HepG2 (cell line): ENCODE results near the gene TMEM176A. TPM values are rescaled to one million over a fixed set of nuclear protein-coding genes. Genes with fewer than 3 reads are reported as not detected.

ENCODE experiments used
- HDAC6 ChIP-seq: fragments of 200-600 bp; sonication (generic); IDR thresholded peaks from 2 replicates; pipeline ENCODE4 v1.7.0; 2017; ENCODE audit warnings: mild to moderate bottlenecking, antibody characterized with exemption, low read length, low read depth
- IRF2 ChIP-seq: IDR thresholded peaks from 2 replicates; pipeline ENCODE4 v1.6.1; 2018; ENCODE audit warnings: missing genetic modification reagents, missing compliant biosample characterization
- KDM1A ChIP-seq: IDR thresholded peaks from 2 replicates; pipeline ENCODE4 v1.6.1; 2016; ENCODE audit warnings: missing compliant biosample characterization
- KMT2B ChIP-seq: IDR thresholded peaks from 2 replicates; pipeline ENCODE4 v1.6.1; 2016; ENCODE audit warnings: missing genetic modification reagents, missing compliant biosample characterization
- MAF1 ChIP-seq: sonication (generic); formaldehyde crosslinking; IDR thresholded peaks from 2 replicates; pipeline ENCODE4 v1.5.0; 2020; ENCODE audit warnings: missing genetic modification reagents, borderline replicate concordance
- NR3C1 ChIP-seq: sonication (generic); formaldehyde crosslinking; IDR thresholded peaks from 2 replicates; pipeline ENCODE4 v1.4.0; 2020; ENCODE audit warnings: missing genetic modification reagents
- SCMH1 ChIP-seq: sonication (generic); formaldehyde crosslinking; IDR thresholded peaks from 2 replicates; pipeline ENCODE4 v1.9.0; 2021; ENCODE audit warnings: missing genetic modification reagents, mild to moderate bottlenecking, borderline replicate concordance
- SMAD9 ChIP-seq: sonication (generic); formaldehyde crosslinking; IDR thresholded peaks from 2 replicates; pipeline ENCODE4 v1.5.1; 2020; ENCODE audit warnings: mild to moderate bottlenecking, missing genetic modification reagents
- THYN1 ChIP-seq: sonication (generic); formaldehyde crosslinking; IDR thresholded peaks from 2 replicates; pipeline ENCODE4 v1.8.1; 2023; ENCODE audit warnings: low read depth, mild to moderate bottlenecking, moderate library complexity, missing genetic modification reagents, borderline replicate concordance
- U2AF1 ChIP-seq: fragments of 200-400 bp; formaldehyde crosslinking; optimal IDR thresholded peaks from 2 replicates; pipeline ENCODE3; 2017; ENCODE audit warnings: mild to moderate bottlenecking, low read depth, low read length
- ZBTB3 ChIP-seq: sonication (generic); formaldehyde crosslinking; IDR thresholded peaks from 2 replicates; pipeline ENCODE4 v1.4.0; 2020; ENCODE audit warnings: low read depth, mild to moderate bottlenecking, moderate library complexity, missing genetic modification reagents, borderline replicate concordance
- ZNF550 ChIP-seq: sonication (generic); formaldehyde crosslinking; IDR thresholded peaks from 2 replicates; pipeline ENCODE4 v1.4.0; 2020; ENCODE audit warnings: mild to moderate bottlenecking, missing genetic modification reagents, borderline replicate concordance
- ZNF780A ChIP-seq: sonication (generic); formaldehyde crosslinking; IDR thresholded peaks from 2 replicates; pipeline ENCODE4 v1.8.0; 2022; ENCODE audit warnings: mild to moderate bottlenecking, missing genetic modification reagents, moderate library complexity
- ZSCAN21 ChIP-seq: sonication (generic); formaldehyde crosslinking; IDR thresholded peaks from 2 replicates; pipeline ENCODE4 v1.8.0; 2022; ENCODE audit warnings: mild to moderate bottlenecking, missing genetic modification reagents, moderate library complexity, borderline replicate concordance
- polyA plus RNA-seq, 8 experiments: library from polyadenylated mRNA; depleted of rRNA in 3 of 8; stranded (reverse) in 7 of 8; unstranded in 1 of 8; fragments of >200 nt; fragmentation: Illumina TruSeq in 4 of 8; extraction: Trizol in 4 of 8; gene quantifications; 2 replicates each; pipeline versions ENCODE4 v1.2.1 to v1.2.3, GENCODE V29; 2011 to 2016; ENCODE audit warnings: low read depth in 4 of 8, missing spikeins in 1 of 8, mixed read lengths in 1 of 8; ENCODE audit not compliant: insufficient read depth in 1 of 8
- total RNA-seq, 5 experiments: library from RNA; depleted of rRNA; stranded (reverse); fragments of >200 nt; fragmentation: Illumina TruSeq; extraction: Trizol; gene quantifications; 2 replicates each; pipeline ENCODE4 v1.2.3, GENCODE V29; 2016; ENCODE audit warnings: low read depth in 1 of 5
- TF ChIP-seq, protein P1 (sequence below): sonication (generic); formaldehyde crosslinking; IDR thresholded peaks from 2 replicates; pipeline ENCODE4 v1.9.0; 2022; ENCODE audit warnings: missing genetic modification reagents, mild to moderate bottlenecking, borderline replicate concordance
- TF ChIP-seq, protein P2 (sequence below): sonication (generic); formaldehyde crosslinking; IDR thresholded peaks from 2 replicates; pipeline ENCODE4 v1.4.0; 2020; ENCODE audit warnings: missing genetic modification reagents, borderline replicate concordance
- TF ChIP-seq, protein P3 (sequence below): IDR thresholded peaks from 2 replicates; pipeline ENCODE4 v1.6.1; 2018; ENCODE audit warnings: missing genetic modification reagents, mild to moderate bottlenecking, missing compliant biosample characterization
- TF ChIP-seq, protein P4 (sequence below): sonication (generic); formaldehyde crosslinking; IDR thresholded peaks from 2 replicates; pipeline ENCODE4 v1.8.0; 2022; ENCODE audit warnings: mild to moderate bottlenecking, missing genetic modification reagents; ENCODE audit not compliant: insufficient replicate concordance
- TF ChIP-seq, protein P5 (sequence below): sonication (generic); formaldehyde crosslinking; conservative IDR thresholded peaks from 2 replicates; pipeline ENCODE4 v1.4.0; 2020; ENCODE audit warnings: mild to moderate bottlenecking, missing genetic modification reagents, moderate library complexity
- TF ChIP-seq, protein P6 (sequence below): IDR thresholded peaks from 2 replicates; pipeline ENCODE4 v1.6.1; 2012; ENCODE audit warnings: inconsistent platforms

TMEM176A gene
- total and polyA plus RNA-seq, 2 of the 13 experiments (the other 11 are each of a cell fraction or from before 2014, with no cell fraction given) = not detected

DNA sequence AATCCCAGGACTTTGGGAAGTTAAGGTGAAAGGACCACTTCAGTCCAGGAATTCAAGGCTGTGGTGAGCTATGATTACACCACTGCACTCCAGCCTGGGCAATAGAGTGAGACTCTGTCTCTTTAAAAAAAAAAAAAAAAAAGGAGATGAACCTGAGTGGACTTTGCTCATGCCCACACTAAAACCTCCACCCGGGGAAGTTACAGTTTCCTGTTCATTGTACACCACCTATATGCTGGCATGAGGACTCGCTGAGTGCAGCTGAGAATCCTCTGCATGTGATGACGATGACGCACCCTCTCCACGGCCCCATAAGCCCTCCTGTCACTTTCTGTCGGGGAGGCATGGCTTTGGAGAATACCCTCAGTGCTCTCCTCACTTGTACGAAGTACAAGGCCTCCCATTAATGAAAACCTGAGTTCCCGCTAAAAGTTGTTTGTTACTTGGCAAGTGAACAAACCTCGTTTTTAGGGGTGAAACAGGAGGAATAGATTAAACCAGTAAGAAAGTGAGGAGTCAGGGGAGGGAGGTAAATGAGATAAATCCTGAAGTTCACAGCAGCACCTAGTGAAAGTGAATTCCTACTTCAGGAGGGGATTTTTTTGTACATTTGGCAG is 16.3 kb upstream of the TMEM176A start (continued):
- no peak for TF ChIP-seq MAF1 (CRISPR knock-in tag)
- no peak for TF ChIP-seq KMT2B
- TF ChIP-seq HDAC6 = no peak
- TF ChIP-seq SMAD9 (CRISPR knock-in tag) = no peak
- TF ChIP-seq, protein P1, sequence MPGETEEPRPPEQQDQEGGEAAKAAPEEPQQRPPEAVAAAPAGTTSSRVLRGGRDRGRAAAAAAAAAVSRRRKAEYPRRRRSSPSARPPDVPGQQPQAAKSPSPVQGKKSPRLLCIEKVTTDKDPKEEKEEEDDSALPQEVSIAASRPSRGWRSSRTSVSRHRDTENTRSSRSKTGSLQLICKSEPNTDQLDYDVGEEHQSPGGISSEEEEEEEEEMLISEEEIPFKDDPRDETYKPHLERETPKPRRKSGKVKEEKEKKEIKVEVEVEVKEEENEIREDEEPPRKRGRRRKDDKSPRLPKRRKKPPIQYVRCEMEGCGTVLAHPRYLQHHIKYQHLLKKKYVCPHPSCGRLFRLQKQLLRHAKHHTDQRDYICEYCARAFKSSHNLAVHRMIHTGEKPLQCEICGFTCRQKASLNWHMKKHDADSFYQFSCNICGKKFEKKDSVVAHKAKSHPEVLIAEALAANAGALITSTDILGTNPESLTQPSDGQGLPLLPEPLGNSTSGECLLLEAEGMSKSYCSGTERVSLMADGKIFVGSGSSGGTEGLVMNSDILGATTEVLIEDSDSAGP (CRISPR knock-in tag) = peak; percentile 97
- TF ChIP-seq ZNF550 (CRISPR knock-in tag) = no peak
- TF ChIP-seq ZNF780A (CRISPR knock-in tag) = no peak
- TF ChIP-seq ZBTB3 (CRISPR knock-in tag) = no peak
- TF ChIP-seq, protein P2, sequence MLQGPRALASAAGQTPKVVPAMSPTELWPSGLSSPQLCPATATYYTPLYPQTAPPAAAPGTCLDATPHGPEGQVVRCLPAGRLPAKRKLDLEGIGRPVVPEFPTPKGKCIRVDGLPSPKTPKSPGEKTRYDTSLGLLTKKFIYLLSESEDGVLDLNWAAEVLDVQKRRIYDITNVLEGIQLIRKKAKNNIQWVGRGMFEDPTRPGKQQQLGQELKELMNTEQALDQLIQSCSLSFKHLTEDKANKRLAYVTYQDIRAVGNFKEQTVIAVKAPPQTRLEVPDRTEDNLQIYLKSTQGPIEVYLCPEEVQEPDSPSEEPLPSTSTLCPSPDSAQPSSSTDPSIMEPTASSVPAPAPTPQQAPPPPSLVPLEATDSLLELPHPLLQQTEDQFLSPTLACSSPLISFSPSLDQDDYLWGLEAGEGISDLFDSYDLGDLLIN (CRISPR knock-in tag) = no peak
- TF ChIP-seq KDM1A (CRISPR knock-in tag) = no peak
- TF ChIP-seq, protein P3, sequence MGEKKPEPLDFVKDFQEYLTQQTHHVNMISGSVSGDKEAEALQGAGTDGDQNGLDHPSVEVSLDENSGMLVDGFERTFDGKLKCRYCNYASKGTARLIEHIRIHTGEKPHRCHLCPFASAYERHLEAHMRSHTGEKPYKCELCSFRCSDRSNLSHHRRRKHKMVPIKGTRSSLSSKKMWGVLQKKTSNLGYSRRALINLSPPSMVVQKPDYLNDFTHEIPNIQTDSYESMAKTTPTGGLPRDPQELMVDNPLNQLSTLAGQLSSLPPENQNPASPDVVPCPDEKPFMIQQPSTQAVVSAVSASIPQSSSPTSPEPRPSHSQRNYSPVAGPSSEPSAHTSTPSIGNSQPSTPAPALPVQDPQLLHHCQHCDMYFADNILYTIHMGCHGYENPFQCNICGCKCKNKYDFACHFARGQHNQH (CRISPR knock-in tag) = no peak
- no peak for TF ChIP-seq ZSCAN21
- TF ChIP-seq NR3C1 = no peak
- no peak for TF ChIP-seq U2AF1
- TF ChIP-seq, protein P4, sequence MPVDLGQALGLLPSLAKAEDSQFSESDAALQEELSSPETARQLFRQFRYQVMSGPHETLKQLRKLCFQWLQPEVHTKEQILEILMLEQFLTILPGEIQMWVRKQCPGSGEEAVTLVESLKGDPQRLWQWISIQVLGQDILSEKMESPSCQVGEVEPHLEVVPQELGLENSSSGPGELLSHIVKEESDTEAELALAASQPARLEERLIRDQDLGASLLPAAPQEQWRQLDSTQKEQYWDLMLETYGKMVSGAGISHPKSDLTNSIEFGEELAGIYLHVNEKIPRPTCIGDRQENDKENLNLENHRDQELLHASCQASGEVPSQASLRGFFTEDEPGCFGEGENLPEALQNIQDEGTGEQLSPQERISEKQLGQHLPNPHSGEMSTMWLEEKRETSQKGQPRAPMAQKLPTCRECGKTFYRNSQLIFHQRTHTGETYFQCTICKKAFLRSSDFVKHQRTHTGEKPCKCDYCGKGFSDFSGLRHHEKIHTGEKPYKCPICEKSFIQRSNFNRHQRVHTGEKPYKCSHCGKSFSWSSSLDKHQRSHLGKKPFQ (CRISPR knock-in tag) = no peak
- no peak for TF ChIP-seq SCMH1
- no peak for TF ChIP-seq THYN1 (CRISPR knock-in tag)
- TF ChIP-seq, protein P5, sequence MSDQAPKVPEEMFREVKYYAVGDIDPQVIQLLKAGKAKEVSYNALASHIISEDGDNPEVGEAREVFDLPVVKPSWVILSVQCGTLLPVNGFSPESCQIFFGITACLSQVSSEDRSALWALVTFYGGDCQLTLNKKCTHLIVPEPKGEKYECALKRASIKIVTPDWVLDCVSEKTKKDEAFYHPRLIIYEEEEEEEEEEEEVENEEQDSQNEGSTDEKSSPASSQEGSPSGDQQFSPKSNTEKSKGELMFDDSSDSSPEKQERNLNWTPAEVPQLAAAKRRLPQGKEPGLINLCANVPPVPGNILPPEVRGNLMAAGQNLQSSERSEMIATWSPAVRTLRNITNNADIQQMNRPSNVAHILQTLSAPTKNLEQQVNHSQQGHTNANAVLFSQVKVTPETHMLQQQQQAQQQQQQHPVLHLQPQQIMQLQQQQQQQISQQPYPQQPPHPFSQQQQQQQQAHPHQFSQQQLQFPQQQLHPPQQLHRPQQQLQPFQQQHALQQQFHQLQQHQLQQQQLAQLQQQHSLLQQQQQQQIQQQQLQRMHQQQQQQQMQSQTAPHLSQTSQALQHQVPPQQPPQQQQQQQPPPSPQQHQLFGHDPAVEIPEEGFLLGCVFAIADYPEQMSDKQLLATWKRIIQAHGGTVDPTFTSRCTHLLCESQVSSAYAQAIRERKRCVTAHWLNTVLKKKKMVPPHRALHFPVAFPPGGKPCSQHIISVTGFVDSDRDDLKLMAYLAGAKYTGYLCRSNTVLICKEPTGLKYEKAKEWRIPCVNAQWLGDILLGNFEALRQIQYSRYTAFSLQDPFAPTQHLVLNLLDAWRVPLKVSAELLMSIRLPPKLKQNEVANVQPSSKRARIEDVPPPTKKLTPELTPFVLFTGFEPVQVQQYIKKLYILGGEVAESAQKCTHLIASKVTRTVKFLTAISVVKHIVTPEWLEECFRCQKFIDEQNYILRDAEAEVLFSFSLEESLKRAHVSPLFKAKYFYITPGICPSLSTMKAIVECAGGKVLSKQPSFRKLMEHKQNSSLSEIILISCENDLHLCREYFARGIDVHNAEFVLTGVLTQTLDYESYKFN (CRISPR knock-in tag) = peak; percentile 54
- TF ChIP-seq, protein P6, sequence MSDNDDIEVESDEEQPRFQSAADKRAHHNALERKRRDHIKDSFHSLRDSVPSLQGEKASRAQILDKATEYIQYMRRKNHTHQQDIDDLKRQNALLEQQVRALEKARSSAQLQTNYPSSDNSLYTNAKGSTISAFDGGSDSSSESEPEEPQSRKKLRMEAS = peak; percentile 53
- TF ChIP-seq IRF2 (CRISPR knock-in tag) = no peak
